ENCODE data around the gene BST1. TPM values are rescaled to one million over a fixed set of nuclear protein-coding genes. Genes with fewer than 3 reads are reported as not detected.

BST1 gene
- total RNA-seq, 4 donors from 2014 or later: 0.26 to 2.1 (median 0.95) TPM

DNA sequence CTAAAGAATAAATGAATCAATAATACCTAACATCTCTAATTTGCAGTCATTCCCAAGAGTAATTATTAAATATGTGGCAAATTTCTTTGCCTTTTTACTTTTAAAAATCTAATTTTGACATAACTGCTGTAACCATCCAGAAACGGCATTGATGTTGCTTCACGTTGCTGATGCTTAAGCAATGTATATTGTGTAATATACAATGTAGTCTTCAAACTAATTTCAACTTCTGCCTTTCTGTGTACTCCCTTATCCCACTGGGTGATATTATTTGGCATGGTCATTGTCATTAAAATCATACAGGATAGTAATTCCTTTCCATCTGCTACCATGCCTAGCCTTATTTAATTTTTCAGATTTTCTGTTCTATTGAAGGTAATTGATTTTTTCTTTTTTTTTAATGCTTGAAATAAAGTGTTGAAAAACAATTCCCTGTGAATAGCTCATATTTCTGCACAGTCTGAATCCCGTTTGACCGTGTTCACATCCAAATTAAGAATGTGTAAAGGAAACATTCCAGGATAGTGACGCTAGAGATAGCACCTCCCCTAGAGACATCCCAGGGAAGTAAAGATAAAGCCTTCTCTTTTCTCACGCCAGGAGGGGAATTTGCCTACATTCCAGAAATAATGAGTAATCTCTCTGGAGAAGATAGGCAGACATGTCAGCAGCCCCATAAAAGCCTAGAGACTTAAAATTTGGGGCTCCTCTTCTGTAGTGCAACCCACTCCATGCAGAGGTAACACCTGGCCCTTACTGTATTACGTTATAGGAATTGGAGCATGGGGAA lies 12.7 kb upstream of the BST1 start:
- Histone ChIP-seq H3K9me3 (no peaks in the 10 kb centered on the region), H3K27me3 (no peaks in the 10 kb centered on the region), H3K27ac (no peak overlapping the region), H3K4me1 (no peaks in the 10 kb centered on the region), H3K4me3 (no peak overlapping the region), H3K36me3 (peaks cover 0 to 11% of the 10 kb centered on the region in 2 donors)
- TF ChIP-seq, protein P1, sequence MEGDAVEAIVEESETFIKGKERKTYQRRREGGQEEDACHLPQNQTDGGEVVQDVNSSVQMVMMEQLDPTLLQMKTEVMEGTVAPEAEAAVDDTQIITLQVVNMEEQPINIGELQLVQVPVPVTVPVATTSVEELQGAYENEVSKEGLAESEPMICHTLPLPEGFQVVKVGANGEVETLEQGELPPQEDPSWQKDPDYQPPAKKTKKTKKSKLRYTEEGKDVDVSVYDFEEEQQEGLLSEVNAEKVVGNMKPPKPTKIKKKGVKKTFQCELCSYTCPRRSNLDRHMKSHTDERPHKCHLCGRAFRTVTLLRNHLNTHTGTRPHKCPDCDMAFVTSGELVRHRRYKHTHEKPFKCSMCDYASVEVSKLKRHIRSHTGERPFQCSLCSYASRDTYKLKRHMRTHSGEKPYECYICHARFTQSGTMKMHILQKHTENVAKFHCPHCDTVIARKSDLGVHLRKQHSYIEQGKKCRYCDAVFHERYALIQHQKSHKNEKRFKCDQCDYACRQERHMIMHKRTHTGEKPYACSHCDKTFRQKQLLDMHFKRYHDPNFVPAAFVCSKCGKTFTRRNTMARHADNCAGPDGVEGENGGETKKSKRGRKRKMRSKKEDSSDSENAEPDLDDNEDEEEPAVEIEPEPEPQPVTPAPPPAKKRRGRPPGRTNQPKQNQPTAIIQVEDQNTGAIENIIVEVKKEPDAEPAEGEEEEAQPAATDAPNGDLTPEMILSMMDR (IDR thresholded peaks at IDR 0.05 in 4 of 5, conservative IDR thresholded peaks at IDR 0.05 in 1 of 5): no peak
- no peak for TF ChIP-seq POLR2A (IDR thresholded peaks at IDR 0.05)
- ATAC-seq (no peak), DNase-seq (no peak)
- in situ Hi-C loops (cut with MboI; ENCODE audit: low sequenced_read_pairs in 4 of 4): no loop called here
- intact Hi-C loops (cut with DNase I; ENCODE audit: low total_unique reads): no loop called here

DNA sequence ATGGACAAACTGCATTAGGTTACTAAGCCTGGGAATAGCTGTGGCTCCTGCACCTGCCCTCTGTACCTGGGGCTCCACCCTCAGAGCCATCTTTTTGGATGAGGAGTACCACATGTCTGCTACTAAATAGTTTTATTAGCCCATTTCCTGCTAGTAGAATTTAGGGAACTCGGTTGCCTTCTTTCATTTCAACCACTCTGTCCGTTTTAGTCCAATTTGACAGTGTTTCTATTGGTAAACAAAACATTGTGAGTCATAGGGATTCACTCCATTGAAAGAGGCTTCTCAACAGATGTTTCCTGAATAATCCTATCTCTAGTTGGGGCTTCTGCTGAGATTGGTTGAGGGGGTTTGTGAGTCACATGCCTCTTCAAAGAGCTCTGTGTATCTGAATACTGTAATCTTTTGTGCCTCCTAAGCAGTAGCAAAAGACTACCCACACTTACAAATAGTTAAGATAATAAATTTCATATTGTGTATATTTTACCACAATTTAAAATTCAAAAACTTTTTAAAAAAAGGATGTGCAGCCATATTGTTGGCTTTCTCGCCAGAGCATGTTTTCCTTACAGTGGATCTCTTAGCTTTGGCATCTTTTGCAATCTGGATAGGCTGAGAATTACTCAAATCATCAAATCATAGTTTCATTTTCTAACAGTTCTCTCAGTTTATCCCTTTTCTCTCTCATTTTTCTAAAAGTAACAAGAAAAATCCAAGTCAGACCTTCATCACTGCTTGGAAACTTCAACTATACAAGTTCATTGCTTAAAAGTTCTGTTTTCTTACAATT lies 11.3 kb upstream of the BST1 start:
- H3K9me3 ChIP-seq: no peaks in the 10 kb centered on the region
- H3K27ac ChIP-seq: no peak overlapping the region
- intact Hi-C loops (cut with DNase I; ENCODE audit: low total_unique reads): no loop called here
- H3K27me3 ChIP-seq: no peaks in the 10 kb centered on the region
- DNase-seq (no peak), ATAC-seq (no peak)
- TF ChIP-seq, protein P1 (IDR thresholded peaks at IDR 0.05 in 4 of 5, conservative IDR thresholded peaks at IDR 0.05 in 1 of 5): no peak
- no peak for TF ChIP-seq POLR2A (IDR thresholded peaks at IDR 0.05)
- in situ Hi-C loops (cut with MboI; ENCODE audit: low sequenced_read_pairs in 4 of 4): no loop called here
- H3K36me3 ChIP-seq: peaks cover 0 to 7% of the 10 kb centered on the region in 2 donors
- no peaks in the 10 kb centered on the region for H3K4me1 ChIP-seq
- no peak overlapping the region for H3K4me3 ChIP-seq

DNA sequence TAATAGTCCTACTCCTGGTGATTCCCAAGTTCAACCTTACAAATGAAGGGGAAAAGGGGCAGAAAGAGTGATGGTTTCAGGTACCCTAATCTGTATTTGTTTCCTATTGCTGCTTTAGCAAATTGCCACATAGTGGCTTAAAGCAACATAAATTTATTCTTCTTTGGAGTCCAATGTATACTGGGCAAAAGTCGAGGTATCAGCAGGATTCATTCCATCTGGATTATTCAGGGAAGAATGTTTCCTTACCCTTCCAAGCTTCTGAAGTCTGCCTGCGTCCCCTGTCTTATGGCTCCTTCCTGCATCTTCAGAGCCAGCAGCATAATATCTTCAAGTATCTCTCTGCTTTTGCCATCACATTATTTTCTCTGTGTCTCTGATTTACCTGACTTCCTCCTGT lies 10.3 kb upstream of the BST1 start:
- in situ Hi-C loops (cut with MboI; ENCODE audit: low sequenced_read_pairs in 4 of 4) (no loop called here), intact Hi-C loops (cut with DNase I; ENCODE audit: low total_unique reads) (no loop called here)
- no peak overlapping the region for H3K4me3 ChIP-seq
- DNase-seq: no peak
- no peak overlapping the region for H3K27ac ChIP-seq
- TF ChIP-seq, protein P1 (IDR thresholded peaks at IDR 0.05 in 4 of 5, conservative IDR thresholded peaks at IDR 0.05 in 1 of 5): no peak
- TF ChIP-seq POLR2A (IDR thresholded peaks at IDR 0.05): no peak
- H3K27me3 ChIP-seq: no peaks in the 10 kb centered on the region
- H3K4me1 ChIP-seq: no peaks in the 10 kb centered on the region
- H3K9me3 ChIP-seq: no peaks in the 10 kb centered on the region
- H3K36me3 ChIP-seq: peaks cover 0 to 2% of the 10 kb centered on the region in 2 donors
- no peak for ATAC-seq

DNA sequence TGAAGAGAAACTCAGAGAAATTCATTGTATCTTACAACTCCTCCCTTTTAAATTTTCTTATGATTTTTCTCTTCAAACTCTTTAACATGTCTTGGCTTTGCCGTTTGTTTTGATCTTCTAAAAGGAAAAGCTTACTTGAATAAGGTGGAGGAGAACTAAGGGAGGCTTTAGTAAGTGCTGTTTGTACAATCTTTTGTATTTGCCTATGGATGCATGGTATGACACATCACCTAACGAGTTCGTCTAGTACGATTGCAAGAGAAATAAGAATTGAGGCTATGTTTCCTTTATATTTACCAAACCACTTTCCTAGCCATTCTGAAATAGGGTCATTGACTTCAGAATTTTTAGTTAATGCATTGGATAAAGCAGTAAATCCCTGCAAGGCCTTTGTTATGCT lies 8.4 kb upstream of the BST1 start:
- no peak overlapping the region for H3K27ac ChIP-seq
- intact Hi-C loops (cut with DNase I; ENCODE audit: low total_unique reads): no loop called here
- in situ Hi-C loops (cut with MboI; ENCODE audit: low sequenced_read_pairs in 4 of 4): no loop called here
- no peaks in the 10 kb centered on the region for H3K36me3 ChIP-seq
- DNase-seq (no peak), ATAC-seq (no peak)
- TF ChIP-seq, protein P1 (IDR thresholded peaks at IDR 0.05 in 4 of 5, conservative IDR thresholded peaks at IDR 0.05 in 1 of 5): no peak
- TF ChIP-seq POLR2A (IDR thresholded peaks at IDR 0.05): no peak
- H3K4me1 ChIP-seq: no peaks in the 10 kb centered on the region
- no peak overlapping the region for H3K4me3 ChIP-seq
- no peaks in the 10 kb centered on the region for H3K9me3 ChIP-seq
- H3K27me3 ChIP-seq: no peaks in the 10 kb centered on the region
